ENCODE data around the gene KIF1A. TPM values are rescaled to one million over a fixed set of nuclear protein-coding genes. Genes with fewer than 3 reads are reported as not detected.

The KIF1A gene
- total RNA-seq, 1 donor from 2014 or later: 4.7 TPM

DNA sequence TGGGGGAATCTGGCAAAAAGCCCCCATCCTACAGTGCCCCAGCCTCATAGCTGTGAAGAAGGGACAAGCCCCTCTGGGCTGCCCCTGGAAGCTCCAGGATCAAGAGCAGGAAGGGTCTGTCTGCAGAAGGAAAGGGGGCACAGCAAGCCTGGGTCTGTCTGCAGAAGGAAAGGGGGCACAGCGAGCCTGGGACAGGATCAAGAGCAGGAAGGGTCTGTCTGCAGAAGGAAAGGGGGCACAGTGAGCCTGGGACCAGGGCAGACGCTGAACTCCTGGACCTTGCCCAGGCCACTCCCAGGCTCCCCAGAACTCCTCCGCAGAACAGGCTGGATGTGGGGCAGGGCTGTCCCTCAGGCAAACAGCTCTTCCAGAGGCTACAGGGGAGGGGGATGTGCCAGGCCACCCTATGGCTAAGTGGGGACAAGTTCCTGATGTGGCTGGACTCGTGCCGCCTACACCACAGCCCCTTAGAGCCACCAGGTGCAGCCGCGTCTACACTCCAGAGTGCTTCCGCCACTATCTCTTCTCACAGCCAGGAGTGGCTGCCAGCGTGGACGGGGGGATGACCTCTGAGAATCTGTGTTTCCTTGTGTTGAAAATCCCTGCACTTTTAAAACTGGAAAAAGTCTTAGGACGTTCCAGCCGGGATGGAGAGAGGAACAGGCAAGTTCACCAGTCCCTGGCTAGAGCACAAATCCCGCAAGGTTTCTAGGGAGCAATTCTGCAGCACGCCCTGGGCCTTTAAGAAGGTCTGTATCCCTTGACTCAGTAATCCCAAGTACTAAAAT is 20.8 kb downstream of the KIF1A start:
- peaks cover 38 to 53% (median 46%) of the 10 kb centered on the region in 3 donors for H3K27me3 ChIP-seq (ENCODE audit: control insufficient read depth in 3 of 3, insufficient read depth in 3 of 3, low read length in 3 of 3)
- H3K9ac ChIP-seq (ENCODE audit: low read depth in 1 of 3, low read length in 3 of 3): no peak overlapping the region
- H3K4me1 ChIP-seq (ENCODE audit: control insufficient read depth in 3 of 3, insufficient read depth in 3 of 3, low read length in 3 of 3): peaks cover 0 to 4% (median 3%) of the 10 kb centered on the region in 3 donors
- no peak overlapping the region for H3K27ac ChIP-seq (ENCODE audit: low read depth, low read length)
- H3K9me3 ChIP-seq (ENCODE audit: control insufficient read depth in 3 of 3, low read length in 3 of 3): no peaks in the 10 kb centered on the region
- H3K36me3 ChIP-seq (ENCODE audit: control insufficient read depth in 3 of 3, insufficient read depth in 3 of 3, low read length in 3 of 3): no peaks in the 10 kb centered on the region
- H3K4me3 ChIP-seq (ENCODE audit: low read length in 3 of 3): no peak overlapping the region

DNA sequence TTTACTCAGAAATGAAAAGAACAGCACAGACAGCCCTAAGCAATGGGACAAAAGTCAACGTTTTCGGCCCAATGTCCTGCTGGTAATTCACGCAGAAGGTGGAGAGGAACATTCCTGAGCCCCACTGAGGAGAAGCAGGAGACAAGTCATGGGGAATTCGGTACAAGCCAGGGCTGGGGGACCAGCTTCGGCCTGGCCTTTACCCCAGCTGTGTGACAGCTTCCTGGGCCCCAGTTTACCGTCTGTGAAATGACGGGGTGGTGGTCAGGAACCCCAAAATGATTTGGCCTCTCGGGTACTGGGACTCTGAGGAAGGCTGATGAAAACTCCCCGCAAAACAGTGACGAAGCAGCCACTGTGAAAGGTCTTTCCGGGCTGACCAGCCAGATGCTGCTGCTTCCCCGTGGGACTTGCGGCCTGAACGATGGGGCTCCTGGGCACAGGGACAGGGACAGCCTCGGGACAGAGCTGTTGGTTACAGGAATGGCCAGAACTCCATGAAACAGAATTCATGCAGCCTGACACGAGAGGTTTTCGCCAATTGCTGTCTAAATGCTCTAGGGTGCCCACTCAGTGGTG is 21.6 kb downstream of the KIF1A start:
- H3K4me1 ChIP-seq (ENCODE audit: control insufficient read depth in 3 of 3, insufficient read depth in 3 of 3, low read length in 3 of 3): peaks cover 0 to 4% (median 3%) of the 10 kb centered on the region in 3 donors
- H3K9ac ChIP-seq (ENCODE audit: low read depth in 1 of 3, low read length in 3 of 3): no peak overlapping the region
- peaks cover 38 to 54% (median 46%) of the 10 kb centered on the region in 3 donors for H3K27me3 ChIP-seq (ENCODE audit: control insufficient read depth in 3 of 3, insufficient read depth in 3 of 3, low read length in 3 of 3)
- H3K36me3 ChIP-seq (ENCODE audit: control insufficient read depth in 3 of 3, insufficient read depth in 3 of 3, low read length in 3 of 3): no peaks in the 10 kb centered on the region
- H3K4me3 ChIP-seq (ENCODE audit: low read length in 3 of 3): no peak overlapping the region
- no peaks in the 10 kb centered on the region for H3K9me3 ChIP-seq (ENCODE audit: control insufficient read depth in 3 of 3, low read length in 3 of 3)
- H3K27ac ChIP-seq (ENCODE audit: low read depth, low read length): no peak overlapping the region

DNA sequence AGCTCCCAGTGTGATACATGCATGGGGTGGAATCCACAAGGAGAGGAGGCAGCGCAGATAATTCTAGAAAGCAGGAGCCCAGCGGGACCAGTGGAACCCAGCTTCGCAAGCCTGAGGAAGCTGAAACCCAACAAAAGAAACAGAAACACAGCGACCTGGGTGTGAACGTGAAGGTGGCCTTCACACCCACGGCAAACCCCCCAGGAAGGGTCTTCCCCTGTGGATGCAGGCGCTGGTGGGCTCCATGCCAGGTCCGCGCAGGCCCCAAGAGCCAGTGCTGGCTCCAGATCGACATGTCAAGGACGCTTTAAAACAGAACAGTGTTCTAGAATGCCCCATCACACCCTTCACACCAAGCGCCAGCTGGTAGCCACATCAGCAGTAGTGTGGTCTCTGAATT is 22.1 kb downstream of the KIF1A start:
- Histone ChIP-seq H3K27me3 (ENCODE audit: control insufficient read depth in 3 of 3, insufficient read depth in 3 of 3, low read length in 3 of 3) (peaks cover 38 to 55% (median 46%) of the 10 kb centered on the region in 3 donors), H3K4me1 (ENCODE audit: control insufficient read depth in 3 of 3, insufficient read depth in 3 of 3, low read length in 3 of 3) (peaks cover 0 to 4% (median 3%) of the 10 kb centered on the region in 3 donors), H3K27ac (ENCODE audit: low read depth, low read length) (no peak overlapping the region), H3K36me3 (ENCODE audit: control insufficient read depth in 3 of 3, insufficient read depth in 3 of 3, low read length in 3 of 3) (no peaks in the 10 kb centered on the region), H3K9me3 (ENCODE audit: control insufficient read depth in 3 of 3, low read length in 3 of 3) (no peaks in the 10 kb centered on the region), H3K4me3 (ENCODE audit: low read length in 3 of 3) (no peak overlapping the region), H3K9ac (ENCODE audit: low read depth in 1 of 3, low read length in 3 of 3) (no peak overlapping the region)

DNA sequence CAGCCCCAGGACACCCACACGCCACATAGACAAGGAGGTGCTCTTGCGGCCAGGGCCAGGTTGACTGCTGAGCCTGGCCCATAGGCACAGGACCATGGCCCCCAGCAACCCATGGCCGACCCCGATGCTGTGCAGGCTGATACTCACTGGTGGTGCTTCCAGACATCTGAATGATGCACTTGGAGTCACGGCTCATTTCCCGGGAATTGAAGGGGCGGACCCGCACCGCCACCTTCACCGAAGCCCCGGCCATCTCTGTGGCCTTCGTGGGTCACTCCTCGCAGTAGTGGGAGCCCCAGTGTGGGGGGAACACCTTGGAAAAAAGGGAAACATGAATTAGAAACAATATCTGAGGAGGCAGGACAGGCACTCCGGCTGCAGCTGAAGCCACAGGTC is 22.5 kb downstream of the KIF1A start:
- no peaks in the 10 kb centered on the region for H3K9me3 ChIP-seq (ENCODE audit: control insufficient read depth in 3 of 3, low read length in 3 of 3)
- H3K4me3 ChIP-seq (ENCODE audit: low read length in 3 of 3): no peak overlapping the region
- H3K4me1 ChIP-seq (ENCODE audit: control insufficient read depth in 3 of 3, insufficient read depth in 3 of 3, low read length in 3 of 3): peaks cover 0 to 4% (median 3%) of the 10 kb centered on the region in 3 donors
- H3K27me3 ChIP-seq (ENCODE audit: control insufficient read depth in 3 of 3, insufficient read depth in 3 of 3, low read length in 3 of 3): peaks cover 38 to 56% (median 49%) of the 10 kb centered on the region in 3 donors
- no peak overlapping the region for H3K27ac ChIP-seq (ENCODE audit: low read depth, low read length)
- H3K36me3 ChIP-seq (ENCODE audit: control insufficient read depth in 3 of 3, insufficient read depth in 3 of 3, low read length in 3 of 3): no peaks in the 10 kb centered on the region
- H3K9ac ChIP-seq (ENCODE audit: low read depth in 1 of 3, low read length in 3 of 3): no peak overlapping the region

GRCh38 chr2:240796543-240797499 is 23.2 kb downstream of the KIF1A start:
- no peak overlapping the region for H3K27ac ChIP-seq (ENCODE audit: low read depth, low read length)
- H3K9ac ChIP-seq (ENCODE audit: low read depth in 1 of 3, low read length in 3 of 3): no peak overlapping the region
- peaks cover 0 to 4% (median 3%) of the 10 kb centered on the region in 3 donors for H3K4me1 ChIP-seq (ENCODE audit: control insufficient read depth in 3 of 3, insufficient read depth in 3 of 3, low read length in 3 of 3)
- H3K27me3 ChIP-seq (ENCODE audit: control insufficient read depth in 3 of 3, insufficient read depth in 3 of 3, low read length in 3 of 3): peaks cover 38 to 56% (median 47%) of the 10 kb centered on the region in 3 donors
- no peak overlapping the region for H3K4me3 ChIP-seq (ENCODE audit: low read length in 3 of 3)
- H3K9me3 ChIP-seq (ENCODE audit: control insufficient read depth in 3 of 3, low read length in 3 of 3): no peaks in the 10 kb centered on the region
- no peaks in the 10 kb centered on the region for H3K36me3 ChIP-seq (ENCODE audit: control insufficient read depth in 3 of 3, insufficient read depth in 3 of 3, low read length in 3 of 3)

DNA sequence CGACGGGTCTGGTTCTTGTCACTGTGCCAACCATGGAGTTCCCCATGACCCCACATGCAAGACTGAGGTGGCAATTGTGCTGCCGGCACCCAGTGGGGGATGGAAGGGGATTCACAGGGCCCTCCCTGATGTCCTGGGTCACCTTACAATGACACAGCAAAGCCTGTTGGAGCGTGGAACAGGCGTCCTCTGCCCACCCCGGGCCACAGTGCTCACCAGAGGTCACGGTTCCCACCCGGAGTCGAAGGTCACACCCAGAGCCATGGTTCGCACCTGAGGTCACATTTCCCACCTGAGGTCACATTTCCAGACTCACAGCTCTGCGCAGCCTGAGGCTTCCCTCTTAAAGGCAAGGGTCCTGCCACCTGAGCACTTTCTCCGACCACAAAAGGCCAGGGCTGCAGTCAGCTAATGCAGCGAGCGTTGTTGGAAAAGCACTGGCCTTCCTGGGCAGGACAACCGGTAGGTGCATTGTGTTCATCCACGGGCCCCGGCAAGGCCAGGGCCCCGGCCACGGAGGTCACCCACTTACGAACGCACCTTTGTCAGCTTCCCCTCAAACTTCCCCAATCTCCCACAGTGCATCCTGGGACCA is 24.0 kb downstream of the KIF1A start:
- no peaks in the 10 kb centered on the region for H3K36me3 ChIP-seq (ENCODE audit: control insufficient read depth in 3 of 3, insufficient read depth in 3 of 3, low read length in 3 of 3)
- H3K4me3 ChIP-seq (ENCODE audit: low read length in 3 of 3): no peak overlapping the region
- no peak overlapping the region for H3K27ac ChIP-seq (ENCODE audit: low read depth, low read length)
- H3K4me1 ChIP-seq (ENCODE audit: control insufficient read depth in 3 of 3, insufficient read depth in 3 of 3, low read length in 3 of 3): peaks cover 0 to 4% (median 3%) of the 10 kb centered on the region in 3 donors
- no peaks in the 10 kb centered on the region for H3K9me3 ChIP-seq (ENCODE audit: control insufficient read depth in 3 of 3, low read length in 3 of 3)
- H3K27me3 ChIP-seq (ENCODE audit: control insufficient read depth in 3 of 3, insufficient read depth in 3 of 3, low read length in 3 of 3): peaks cover 38 to 52% (median 43%) of the 10 kb centered on the region in 3 donors
- no peak overlapping the region for H3K9ac ChIP-seq (ENCODE audit: low read depth in 1 of 3, low read length in 3 of 3)

DNA sequence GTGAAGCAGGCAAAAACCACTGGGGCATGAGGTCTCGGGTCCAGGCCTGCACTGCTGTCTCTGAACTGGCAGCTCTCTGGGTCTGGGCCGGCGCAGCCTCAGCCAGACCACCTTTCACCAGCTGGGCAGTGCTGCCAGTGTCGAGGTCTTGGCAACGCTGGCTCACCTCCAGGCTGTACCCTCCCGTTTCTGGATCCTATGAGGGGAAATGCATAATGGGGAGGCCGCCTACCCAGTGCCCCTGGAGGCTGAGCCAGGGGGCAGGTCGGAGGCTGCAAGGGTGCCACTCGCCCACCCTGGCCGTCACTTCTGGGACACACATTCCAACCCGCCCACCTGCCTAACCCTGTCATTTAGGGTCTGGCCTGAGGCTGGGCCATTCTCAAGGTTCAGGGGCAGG is 24.6 kb downstream of the KIF1A start:
- H3K9ac ChIP-seq (ENCODE audit: low read depth in 1 of 3, low read length in 3 of 3): no peak overlapping the region
- H3K4me1 ChIP-seq (ENCODE audit: control insufficient read depth in 3 of 3, insufficient read depth in 3 of 3, low read length in 3 of 3): peaks cover 0 to 3% (median 3%) of the 10 kb centered on the region in 3 donors

GRCh38 chr2:240794178-240794721 is 25.8 kb downstream of the KIF1A start:
- Histone ChIP-seq H3K27ac (ENCODE audit: low read depth, low read length) (no peak overlapping the region), H3K4me3 (ENCODE audit: low read length in 3 of 3) (no peak overlapping the region), H3K4me1 (ENCODE audit: control insufficient read depth in 3 of 3, insufficient read depth in 3 of 3, low read length in 3 of 3) (no peaks in the 10 kb centered on the region), H3K9ac (ENCODE audit: low read depth in 1 of 3, low read length in 3 of 3) (no peak overlapping the region), H3K36me3 (ENCODE audit: control insufficient read depth in 3 of 3, insufficient read depth in 3 of 3, low read length in 3 of 3) (no peaks in the 10 kb centered on the region), H3K27me3 (ENCODE audit: control insufficient read depth in 3 of 3, insufficient read depth in 3 of 3, low read length in 3 of 3) (peaks cover 24 to 41% (median 33%) of the 10 kb centered on the region in 3 donors), H3K9me3 (ENCODE audit: control insufficient read depth in 3 of 3, low read length in 3 of 3) (no peaks in the 10 kb centered on the region)

More for the DNA sequence above, 24.6 kb downstream of the KIF1A start:
- Histone ChIP-seq H3K4me3 (ENCODE audit: low read length in 3 of 3) (no peak overlapping the region), H3K27me3 (ENCODE audit: control insufficient read depth in 3 of 3, insufficient read depth in 3 of 3, low read length in 3 of 3) (peaks cover 34 to 49% (median 42%) of the 10 kb centered on the region in 3 donors), H3K27ac (ENCODE audit: low read depth, low read length) (no peak overlapping the region), H3K36me3 (ENCODE audit: control insufficient read depth in 3 of 3, insufficient read depth in 3 of 3, low read length in 3 of 3) (no peaks in the 10 kb centered on the region), H3K9me3 (ENCODE audit: control insufficient read depth in 3 of 3, low read length in 3 of 3) (no peaks in the 10 kb centered on the region)
